Thyroid gland (tissue), 4 donors: ENCODE results near the gene SULT1A2. TPM values are rescaled to one million over a fixed set of nuclear protein-coding genes. Genes with fewer than 3 reads are reported as not detected.
A peak's percentile ranks its signal among the peaks of the same experiment; 100 is the strongest.

Experiments
- DNase-seq, 2 donors: peaks; one replicate each; pipeline ENCODE4 v3.0.0-alpha.2; 2019
- H3K27ac ChIP-seq, 3 donors: fragments of 200-600 bp; sonication (generic); 1 replicate in 2 of 3; 2 replicates in 1 of 3; pipeline ENCODE4 v1.5.1; 2016 to 2019; ENCODE audit warnings: mild to moderate bottlenecking in 1 of 3, moderate library complexity in 1 of 3
- H3K27me3 ChIP-seq: fragments of 200-600 bp; sonication (generic); one replicate; pipeline ENCODE4 v1.5.1; 2019
- H3K36me3 ChIP-seq, 2 donors: fragments of 200-600 bp; sonication (generic); one replicate each; pipeline ENCODE4 v1.5.1; 2016 to 2019
- H3K4me1 ChIP-seq, 2 donors: fragments of 200-600 bp; sonication (generic); one replicate each; pipeline ENCODE4 v1.5.1; 2017 to 2019
- H3K4me3 ChIP-seq, 3 donors: fragments of 200-600 bp; sonication (generic); replicated peaks in 1 of 3; 1 replicate in 2 of 3; 2 replicates in 1 of 3; pipeline ENCODE4 v1.5.1; 2016; ENCODE audit warnings: mild to moderate bottlenecking in 1 of 3
- H3K9me3 ChIP-seq: fragments of 200-600 bp; sonication (generic); one replicate; pipeline ENCODE4 v1.5.1; 2017
- POLR2A ChIP-seq, 2 donors: fragments of 450-650 bp; IDR thresholded peaks; one replicate each; pipeline ENCODE4 v1.6.1; 2017; ENCODE audit warnings: antibody characterized with exemption in 2 of 2, mild to moderate bottlenecking in 2 of 2, moderate library complexity in 1 of 2
- WGBS, 2 donors: methylation state at CpG; one replicate each; pipeline ENCODE4 v1.1.5; 2017; 5-methylcytosine and 5-hydroxymethylcytosine counted together
- intact Hi-C: fragments of 100-400 bp; cut with DNase I; formaldehyde crosslinking; loops from one replicate; pipeline ENCODE4 v1.15.1; 2023
- total RNA-seq, 4 donors: library from RNA; depleted of rRNA; stranded (reverse); fragments of >200 nt; gene quantifications; one replicate each; pipeline ENCODE4 v1.2.3, GENCODE V29; 2016
- TF ChIP-seq, protein P1 (sequence below), 6 experiments: fragments of 200-600 bp in 3 of 6; fragments of 450-650 bp in 3 of 6; sonication (generic) in 3 of 6; IDR thresholded peaks; one replicate each; pipeline ENCODE4 v1.5.1; 2016 to 2019; ENCODE audit warnings: antibody characterized with exemption in 6 of 6, mild to moderate bottlenecking in 2 of 6, inconsistent platforms in 1 of 6, moderate library complexity in 1 of 6

Gene SULT1A2
- total RNA-seq, 4 donors from 2014 or later = 3.6 to 35.9 (median 20.9) TPM

GRCh38 chr16:28575446-28576109 is 21.3 kb downstream of the SULT1A2 start:
- Histone ChIP-seq H3K4me1 (peaks cover 6 to 26% of the 10 kb centered on the region in 2 donors), H3K27ac (no peak overlapping the region), H3K36me3 (no peaks in the 10 kb centered on the region), H3K27me3 (no peaks in the 10 kb centered on the region), H3K9me3 (no peaks in the 10 kb centered on the region), H3K4me3 (no peak overlapping the region)
- TF ChIP-seq, protein P1, sequence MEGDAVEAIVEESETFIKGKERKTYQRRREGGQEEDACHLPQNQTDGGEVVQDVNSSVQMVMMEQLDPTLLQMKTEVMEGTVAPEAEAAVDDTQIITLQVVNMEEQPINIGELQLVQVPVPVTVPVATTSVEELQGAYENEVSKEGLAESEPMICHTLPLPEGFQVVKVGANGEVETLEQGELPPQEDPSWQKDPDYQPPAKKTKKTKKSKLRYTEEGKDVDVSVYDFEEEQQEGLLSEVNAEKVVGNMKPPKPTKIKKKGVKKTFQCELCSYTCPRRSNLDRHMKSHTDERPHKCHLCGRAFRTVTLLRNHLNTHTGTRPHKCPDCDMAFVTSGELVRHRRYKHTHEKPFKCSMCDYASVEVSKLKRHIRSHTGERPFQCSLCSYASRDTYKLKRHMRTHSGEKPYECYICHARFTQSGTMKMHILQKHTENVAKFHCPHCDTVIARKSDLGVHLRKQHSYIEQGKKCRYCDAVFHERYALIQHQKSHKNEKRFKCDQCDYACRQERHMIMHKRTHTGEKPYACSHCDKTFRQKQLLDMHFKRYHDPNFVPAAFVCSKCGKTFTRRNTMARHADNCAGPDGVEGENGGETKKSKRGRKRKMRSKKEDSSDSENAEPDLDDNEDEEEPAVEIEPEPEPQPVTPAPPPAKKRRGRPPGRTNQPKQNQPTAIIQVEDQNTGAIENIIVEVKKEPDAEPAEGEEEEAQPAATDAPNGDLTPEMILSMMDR (IDR thresholded peaks at IDR 0.05) = no peak
- TF ChIP-seq POLR2A (IDR thresholded peaks at IDR 0.05) = no peak
- whole genome bisulfite sequencing, 2 donors = 95 to 96% methylated on average over 8 of the region's 8 CpGs
- no peak for DNase-seq
- intact Hi-C loops = no loop called here

GRCh38 chr16:28574925-28575324 is 21.9 kb downstream of the SULT1A2 start:
- no peak for DNase-seq
- Histone ChIP-seq H3K9me3 (no peaks in the 10 kb centered on the region), H3K27me3 (no peaks in the 10 kb centered on the region), H3K27ac (no peak overlapping the region), H3K4me1 (peaks cover 6 to 26% of the 10 kb centered on the region in 2 donors), H3K36me3 (no peaks in the 10 kb centered on the region), H3K4me3 (no peak overlapping the region)
- intact Hi-C loops = no loop called here
- WGBS, 2 donors = 97 to 99% methylated on average over 2 of the region's 2 CpGs
- TF ChIP-seq, protein P1 (IDR thresholded peaks at IDR 0.05) = no peak
- TF ChIP-seq POLR2A (IDR thresholded peaks at IDR 0.05) = no peak

- Histone ChIP-seq H3K27ac (peak overlapping the region in 1 of 3 donors; percentile 6), H3K27me3 (no peaks in the 10 kb centered on the region), H3K4me1 (peaks cover 6 to 26% of the 10 kb centered on the region in 2 donors), H3K4me3 (no peak overlapping the region), H3K36me3 (no peaks in the 10 kb centered on the region), H3K9me3 (no peaks in the 10 kb centered on the region)
- no peak for TF ChIP-seq POLR2A (IDR thresholded peaks at IDR 0.05)
- TF ChIP-seq, protein P1 (IDR thresholded peaks at IDR 0.05) = no peak
- WGBS, 2 donors = 69 to 72% methylated on average over 17 of the region's 17 CpGs
- peak; percentile 29 to 32 for DNase-seq
- intact Hi-C loops = no loop called here
Observed at GRCh38 chr16:28573738-28574718, 22.8 kb downstream of the SULT1A2 start.

GRCh38 chr16:28572696-28573510 is 23.9 kb downstream of the SULT1A2 start:
- Histone ChIP-seq H3K27me3 (no peaks in the 10 kb centered on the region), H3K27ac (peak overlapping the region in 1 of 3 donors; percentile 6), H3K9me3 (no peaks in the 10 kb centered on the region), H3K4me1 (peaks cover 6 to 26% of the 10 kb centered on the region in 2 donors), H3K36me3 (no peaks in the 10 kb centered on the region), H3K4me3 (no peak overlapping the region)
- TF ChIP-seq, protein P1 (IDR thresholded peaks at IDR 0.05) = no peak
- TF ChIP-seq POLR2A (IDR thresholded peaks at IDR 0.05) = no peak
- WGBS, 2 donors = 57 to 58% methylated on average over 15 of the region's 15 CpGs
- peak; percentile 52 to 55 for DNase-seq
- intact Hi-C loops = no loop called here
